IPS-NIHi11 (cell line): ENCODE measurements around the gene DNAJC18.

Source experiments
- DNase-seq: peaks from one replicate; pipeline ENCODE4 v3.0.0; 2012; ENCODE audit warnings: mixed read lengths, low spot score

DNAJC18 gene

GRCh38 chr5:139403418-139403786 lies 35.9 kb downstream of the DNAJC18 start:
- DNase-seq, result no peak

GRCh38 chr5:139402561-139403158 lies 36.7 kb downstream of the DNAJC18 start:
- peak; percentile 76 for DNase-seq

DNA sequence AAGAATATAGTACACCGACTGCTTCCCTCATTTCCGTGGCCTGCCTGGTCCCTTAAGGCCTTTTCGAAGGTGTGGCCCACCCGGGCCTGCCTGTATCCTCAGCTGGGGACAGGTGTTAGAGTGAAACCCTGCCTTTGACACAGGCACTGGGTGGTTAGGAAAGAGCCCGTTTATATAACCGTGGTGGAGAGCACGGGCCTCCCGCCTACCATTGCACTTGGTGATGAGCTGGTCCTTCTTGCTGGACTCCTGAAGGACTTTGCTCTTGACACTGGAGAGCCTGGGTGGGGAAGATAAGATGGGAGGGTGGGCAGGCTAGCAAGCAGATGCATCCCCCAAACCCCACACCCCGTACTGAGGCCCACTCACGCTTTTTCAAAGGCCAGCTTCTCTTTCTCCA lies 37.8 kb downstream of the DNAJC18 start:
- DNase-seq, result no peak

- no peak for DNase-seq
These were observed 39.7 kb downstream of the DNAJC18 start for GRCh38 chr5:139399501-139400121.

DNA sequence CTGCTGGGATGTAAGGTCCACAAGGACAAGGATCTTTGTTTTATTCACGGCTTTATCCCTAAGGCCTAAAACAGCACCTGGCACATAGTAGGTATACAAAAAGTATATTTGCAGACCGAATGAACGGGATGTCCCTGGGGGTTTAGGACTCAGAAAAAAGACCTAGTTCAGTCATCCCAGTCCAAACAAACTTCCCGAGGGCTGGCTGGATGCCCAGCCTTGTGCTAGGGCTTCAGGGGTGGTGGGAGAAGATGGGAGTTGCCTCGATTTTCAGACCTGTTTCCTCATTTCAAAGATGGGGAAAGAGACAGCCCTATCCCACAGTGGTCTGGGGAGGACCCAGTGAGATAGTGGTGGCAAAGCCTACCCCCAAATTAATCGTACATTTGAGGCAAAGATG lies 41.4 kb downstream of the DNAJC18 start:
- DNase-seq, result no peak

- DNase-seq, result no peak
These were observed 42.6 kb downstream of the DNAJC18 start for GRCh38 chr5:139396691-139397090.

DNA sequence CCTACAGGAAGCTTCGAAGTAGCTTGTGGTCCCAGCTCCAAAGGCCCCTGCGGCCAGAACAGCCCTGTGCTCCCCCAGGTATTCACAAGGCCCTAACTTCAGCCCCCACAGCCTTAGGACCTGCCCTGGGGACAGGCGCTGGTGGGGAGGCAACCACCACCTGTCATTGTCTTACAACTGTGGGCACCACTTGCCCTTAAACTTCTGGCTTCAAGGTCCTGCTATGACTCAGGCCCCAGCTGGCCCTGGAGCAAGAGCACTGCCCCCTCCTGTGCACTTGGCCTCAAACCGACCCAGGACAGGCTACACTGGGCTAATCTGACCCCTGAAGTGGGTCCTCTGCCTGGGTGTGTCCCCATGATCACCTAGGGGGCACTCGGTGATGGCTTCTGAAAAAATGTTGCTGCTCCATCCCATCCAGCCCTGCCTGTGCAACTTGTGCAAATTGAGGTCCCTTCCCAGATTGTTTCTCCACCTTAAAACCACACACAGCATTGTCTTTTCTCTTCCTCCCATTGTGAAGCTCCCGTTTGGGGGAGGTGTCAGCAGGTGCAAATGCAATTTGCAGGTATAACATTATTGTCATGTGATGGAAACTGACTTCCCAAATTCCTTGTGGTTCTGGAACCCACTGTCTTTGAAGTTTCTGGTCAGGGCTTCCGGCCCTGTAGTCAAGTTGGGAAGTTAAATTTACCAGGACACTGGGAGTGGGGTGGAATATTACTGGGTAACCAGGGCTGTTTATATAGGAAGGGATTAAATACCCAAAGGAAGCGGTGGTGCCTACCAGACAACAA lies 43.3 kb downstream of the DNAJC18 start:
- DNase-seq, result no peak

- DNase-seq, result no peak
These were observed 44.4 kb downstream of the DNAJC18 start, which contains the start of gene PROB1 for GRCh38 chr5:139394654-139395566. Gene PROB1, minus strand, starts transcription at chr5:139395104. Its CDS starts 23 bp downstream, at chr5:139395081.

DNA sequence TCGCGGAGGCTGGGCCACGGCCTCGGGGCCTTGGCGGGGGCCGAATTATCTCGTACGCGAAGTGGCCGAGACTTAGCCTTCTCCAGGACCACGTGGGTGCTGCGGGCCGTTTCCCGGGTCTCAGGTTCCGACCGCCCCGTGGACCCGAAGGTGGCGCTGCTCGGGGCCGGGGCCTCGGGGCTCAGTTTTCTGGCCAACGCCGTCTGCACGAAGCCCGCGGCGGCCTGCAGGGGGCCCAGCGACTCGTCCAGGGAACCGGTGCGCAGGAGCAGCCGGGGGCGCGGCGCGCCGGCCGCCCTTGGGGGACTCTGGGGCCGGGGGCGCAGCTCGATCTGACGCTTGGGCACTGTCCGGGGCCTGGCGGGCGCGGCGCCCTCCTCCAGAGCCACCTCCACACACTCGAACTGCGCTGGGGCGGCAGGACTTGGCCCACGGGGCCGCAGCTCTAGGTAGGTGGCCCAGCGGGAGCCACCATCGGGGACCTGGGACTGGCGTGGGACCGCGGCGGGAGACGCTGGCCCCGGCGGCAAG lies 45.1 kb downstream of the DNAJC18 start:
- peak; percentile 76 for DNase-seq

DNA sequence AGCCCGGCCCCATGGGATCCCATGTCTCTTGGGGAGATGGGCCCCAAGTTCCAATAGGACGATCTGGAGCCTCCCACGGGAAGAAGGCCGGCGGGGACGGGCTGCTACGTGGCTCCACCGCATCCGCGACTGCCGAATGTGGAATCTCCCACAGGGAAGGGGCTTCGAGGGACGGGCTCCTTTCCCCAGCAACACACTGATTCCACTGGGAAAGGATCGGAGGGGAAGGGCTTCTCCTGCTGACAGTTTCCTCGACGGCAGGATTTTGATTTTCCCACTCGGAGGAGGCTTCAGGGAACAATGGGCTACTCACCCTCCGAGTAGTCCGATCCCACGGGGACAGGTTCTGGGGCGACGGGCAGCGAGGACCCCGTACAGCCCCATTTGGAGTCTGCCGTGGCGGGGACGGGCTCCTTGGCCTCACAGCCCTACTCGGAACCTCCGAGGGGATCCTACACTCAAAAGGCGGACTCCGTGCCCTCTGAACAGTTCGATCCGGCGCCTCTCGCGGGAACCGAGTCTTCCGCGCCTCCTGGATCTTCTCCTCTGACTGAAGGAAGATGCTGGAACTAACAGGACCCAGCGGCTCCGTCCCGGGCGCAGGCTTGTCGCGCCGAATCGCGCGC lies 45.7 kb downstream of the DNAJC18 start:
- DNase-seq, result no peak

GRCh38 chr5:139392678-139393496 lies 46.4 kb downstream of the DNAJC18 start:
- DNase-seq, result peak; percentile 92

GRCh38 chr5:139392324-139392677 lies 47.0 kb downstream of the DNAJC18 start:
- no peak for DNase-seq

DNA sequence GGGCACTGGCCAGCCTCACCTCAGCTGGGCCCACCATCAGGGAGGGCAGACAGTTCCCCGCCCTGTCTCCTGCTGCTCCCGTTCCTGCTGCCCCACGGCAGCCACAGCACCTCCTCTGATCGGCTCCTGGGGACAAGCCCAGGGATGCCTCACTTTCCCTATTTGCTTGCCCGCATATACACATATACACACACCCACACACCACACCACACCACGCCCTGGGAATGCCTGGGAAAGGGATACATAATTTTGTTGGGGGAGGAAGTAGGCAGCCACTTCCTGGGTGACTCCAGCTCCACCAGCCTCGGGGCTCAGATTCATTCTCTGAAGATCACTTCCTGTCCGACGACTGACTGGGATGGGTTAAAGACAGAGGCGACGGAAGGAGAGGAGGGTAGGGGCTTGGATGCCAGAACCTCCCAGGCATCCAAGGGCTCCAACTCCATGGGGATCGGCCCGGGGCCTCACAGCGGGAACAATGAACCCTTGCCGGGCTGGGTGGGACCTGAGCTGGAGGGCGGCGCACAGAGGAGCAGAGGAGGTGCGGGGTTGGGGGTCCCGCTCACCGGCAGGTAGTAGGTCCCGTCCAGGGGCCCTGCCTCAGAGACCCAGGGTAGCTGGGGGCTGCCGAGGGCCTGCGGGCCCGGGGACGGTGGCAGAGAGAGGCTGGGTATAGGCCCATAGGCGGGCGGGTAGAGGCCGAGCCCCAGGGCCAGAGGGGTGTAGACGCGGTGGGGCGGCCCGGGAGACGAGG lies 47.6 kb downstream of the DNAJC18 start:
- no peak for DNase-seq

- DNase-seq, result no peak
These were observed 48.4 kb downstream of the DNAJC18 start for GRCh38 chr5:139390639-139391569.

- DNase-seq, result no peak
These were observed 49.4 kb downstream of the DNAJC18 start, which contains the start of gene MZB1 for GRCh38 chr5:139389701-139390638. Gene MZB1, minus strand, starts transcription at chr5:139389913. Its CDS starts 57 bp downstream, at chr5:139389856.

DNA sequence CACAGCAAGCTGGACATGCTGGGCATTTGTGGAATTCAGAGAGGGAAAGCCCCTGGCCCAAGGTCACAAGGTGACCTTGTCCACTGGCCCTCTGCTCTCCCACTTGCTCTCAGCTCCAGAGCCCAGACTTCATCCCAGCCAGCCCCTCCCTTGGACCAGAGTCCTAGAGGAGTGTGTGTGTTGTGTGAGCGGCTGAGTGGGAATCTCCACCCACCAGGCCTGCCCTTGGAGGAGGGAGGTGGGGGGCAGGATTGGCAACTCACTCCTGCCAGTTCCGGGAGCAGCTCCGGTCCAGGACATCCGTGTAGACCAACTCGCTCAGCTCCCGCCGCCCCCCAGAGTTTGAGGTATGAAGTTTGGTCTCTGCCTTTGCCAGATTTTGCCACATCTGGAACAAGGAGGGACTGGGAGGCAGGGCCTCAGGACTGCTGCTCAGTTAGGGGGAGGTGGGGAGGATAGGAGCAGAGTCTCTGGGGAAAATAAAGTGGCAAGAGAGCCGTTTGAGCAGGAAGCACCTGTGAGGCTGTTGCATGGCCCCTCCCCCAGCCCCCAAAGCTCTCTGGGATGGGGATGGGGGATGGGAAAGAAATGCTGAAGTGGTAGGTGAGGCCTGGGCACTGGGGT lies 51.0 kb downstream of the DNAJC18 start:
- DNase-seq, result peak; percentile 63

- DNase-seq, result no peak
These were observed 51.6 kb downstream of the DNAJC18 start for GRCh38 chr5:139387611-139388197.
